HG02943 (cell line): ENCODE measurements around the gene SCAMP4.
A peak's percentile ranks its signal among the peaks of the same experiment; 100 is the strongest.
"Not testable (repeated sequence)": the region's sequence is repeated elsewhere in the genome, so short reads cannot be mapped to it uniquely, and the experiment has no call there.

Experiments
- ATAC-seq: cut with Tn5 transposase; IDR thresholded peaks from one replicate; pipeline ENCODE4 v1.9.1; 2021; ENCODE audit warnings: mild to moderate bottlenecking, low read depth, moderate library complexity; ENCODE audit not compliant: unreplicated experiment

SCAMP4 gene

DNA sequence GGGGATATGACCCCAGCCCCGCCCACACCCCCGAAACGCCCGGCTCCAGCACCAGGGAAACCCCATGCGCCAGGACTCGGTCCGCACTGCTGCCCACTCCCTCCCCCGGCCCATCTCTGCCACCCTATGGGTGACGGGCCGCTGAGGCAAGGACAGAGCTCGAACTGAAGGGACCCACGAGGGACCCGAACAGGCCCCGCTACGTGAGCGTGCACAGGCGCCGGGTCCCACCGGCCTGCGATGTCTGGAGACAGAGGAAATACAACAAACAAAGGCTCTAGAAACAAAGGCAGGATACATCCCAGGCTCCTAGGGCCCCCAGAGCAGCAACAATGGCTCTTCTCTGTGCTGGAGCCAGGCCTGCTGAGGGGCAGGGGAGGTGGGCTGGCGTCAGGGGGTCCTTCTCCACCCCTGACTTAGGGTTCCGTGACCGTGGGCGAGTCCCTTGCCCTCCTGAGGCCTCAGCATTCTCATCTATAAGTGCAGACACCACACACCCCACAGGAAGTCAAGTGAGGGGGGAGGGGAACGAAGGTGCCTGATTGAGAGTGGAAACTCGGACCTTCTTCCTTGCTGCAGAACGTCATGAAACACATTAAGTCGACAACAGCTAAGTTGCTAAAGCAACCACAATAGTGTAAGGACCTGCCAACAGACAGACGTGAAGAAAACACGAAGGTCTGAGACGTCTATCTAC, 23.0 kb upstream of the SCAMP4 start:
- no peak for ATAC-seq

- no peak for ATAC-seq
These were observed 22.2 kb upstream of the SCAMP4 start for GRCh38 chr19:1882786-1883692.

DNA sequence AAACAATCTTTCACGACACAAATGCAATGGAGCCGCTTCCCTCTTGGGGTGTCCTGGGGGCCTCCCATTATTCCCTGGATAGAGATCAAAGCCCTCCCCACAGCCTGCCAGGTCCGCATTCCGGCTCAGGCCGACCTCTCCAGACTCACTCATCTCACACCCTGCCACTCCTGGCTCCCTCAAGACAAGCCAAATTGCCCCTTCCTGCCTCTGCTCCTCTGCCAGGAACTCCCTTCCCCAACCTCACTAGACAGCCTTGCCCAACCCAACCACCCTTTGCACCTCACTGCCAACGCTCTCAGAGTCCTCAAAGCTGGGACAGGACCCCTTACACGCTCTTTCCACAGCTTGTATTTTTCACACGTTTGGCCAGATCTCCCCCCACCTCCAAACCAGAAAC, 21.4 kb upstream of the SCAMP4 start:
- no peak for ATAC-seq

DNA sequence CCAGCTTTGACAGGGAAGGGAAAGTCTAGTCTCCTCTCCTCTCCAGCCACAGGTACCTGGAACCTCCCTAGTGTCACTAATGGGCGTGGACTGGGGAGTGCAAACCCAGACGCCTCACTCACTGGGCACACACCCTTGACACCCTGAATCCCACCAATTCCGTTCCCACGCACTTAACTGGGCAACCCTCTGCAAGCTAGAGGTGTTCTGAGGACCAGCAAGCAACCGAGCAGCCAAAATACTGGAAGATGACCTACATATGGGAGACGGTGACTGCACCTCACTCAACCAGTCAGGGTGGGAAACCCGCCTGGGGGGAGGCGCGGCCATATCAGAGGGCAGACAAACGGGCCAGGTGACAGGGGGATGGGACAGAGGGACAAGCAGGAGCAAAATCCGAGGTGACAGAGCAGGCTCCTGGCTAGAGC, 20.9 kb upstream of the SCAMP4 start:
- no peak for ATAC-seq

GRCh38 chr19:1884719-1885334, 20.4 kb upstream of the SCAMP4 start:
- ATAC-seq: no peak

DNA sequence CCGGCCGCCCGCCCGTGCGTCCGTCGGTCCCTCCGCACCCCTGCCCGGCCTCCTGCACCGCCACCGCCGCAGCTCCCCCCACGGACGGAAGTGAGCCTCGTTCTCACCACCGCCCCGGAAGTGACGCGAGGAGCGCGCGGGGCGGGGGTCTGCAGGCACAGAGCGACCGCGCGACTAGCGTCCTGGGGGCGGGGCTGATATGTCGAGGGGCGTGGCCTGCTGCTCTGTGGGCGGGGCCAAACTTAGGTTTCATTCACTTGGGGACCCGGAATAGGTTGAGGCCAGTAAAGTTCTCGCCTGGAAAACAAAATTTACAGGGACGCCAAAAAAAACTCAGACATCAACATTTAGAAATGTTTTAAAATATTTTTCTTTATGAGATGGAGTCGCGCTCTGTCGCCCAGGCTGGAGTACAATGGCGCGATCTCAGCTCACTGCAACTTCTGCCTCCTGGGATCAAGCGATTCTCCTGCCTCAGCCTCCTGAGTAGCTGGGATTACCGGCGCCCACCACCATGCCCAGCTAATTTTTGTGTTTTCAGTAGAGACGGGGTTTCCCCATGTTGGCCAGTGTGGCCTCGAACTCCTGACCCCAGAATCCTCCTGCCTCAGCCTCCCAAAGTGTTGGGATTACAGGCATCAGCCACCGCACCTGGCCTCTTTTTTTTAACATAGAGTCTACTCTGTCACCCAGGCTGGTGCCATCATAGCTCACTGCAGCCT, 19.6 kb upstream of the SCAMP4 start, which contains the start of gene ABHD17A:
Gene ABHD17A (minus strand): TSS at position 99 of the 722 bp plus-strand sequence. CDS start 3,930 bp downstream, outside the sequence.
- ATAC-seq: peak; percentile 56

- ATAC-seq: not testable (repeated sequence)
These were observed 18.8 kb upstream of the SCAMP4 start for GRCh38 chr19:1886360-1886759.

- ATAC-seq: no peak
These were observed 16.8 kb upstream of the SCAMP4 start for GRCh38 chr19:1888385-1888784.

- ATAC-seq: no peak
These were observed 15.3 kb upstream of the SCAMP4 start for GRCh38 chr19:1889907-1890306.

DNA sequence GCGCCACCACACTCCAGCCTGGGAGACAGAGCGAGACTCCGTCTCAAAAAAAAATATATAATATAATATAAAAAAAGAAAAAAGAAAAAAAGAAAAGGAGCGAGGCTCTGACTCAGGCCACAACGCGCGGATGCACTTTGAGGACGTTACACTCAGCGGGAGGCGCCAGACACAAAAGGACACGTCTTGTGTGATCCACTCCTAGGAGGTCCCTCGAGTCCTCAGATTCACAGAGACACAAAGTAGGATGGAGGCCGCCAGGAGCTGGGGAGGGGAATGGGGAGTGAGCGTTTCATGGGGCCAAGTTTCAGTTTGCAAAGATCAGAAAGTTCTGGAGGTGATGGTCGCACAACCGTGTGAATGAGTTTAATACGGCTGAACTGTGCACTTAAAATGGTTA, 11.4 kb upstream of the SCAMP4 start:
- no peak for ATAC-seq

GRCh38 chr19:1896508-1896907, 8.7 kb upstream of the SCAMP4 start:
- ATAC-seq: no peak

GRCh38 chr19:1901940-1902404, 3.2 kb upstream of the SCAMP4 start:
- ATAC-seq: no peak

- ATAC-seq: no peak
These were observed 2.3 kb upstream of the SCAMP4 start for GRCh38 chr19:1902923-1903322.

DNA sequence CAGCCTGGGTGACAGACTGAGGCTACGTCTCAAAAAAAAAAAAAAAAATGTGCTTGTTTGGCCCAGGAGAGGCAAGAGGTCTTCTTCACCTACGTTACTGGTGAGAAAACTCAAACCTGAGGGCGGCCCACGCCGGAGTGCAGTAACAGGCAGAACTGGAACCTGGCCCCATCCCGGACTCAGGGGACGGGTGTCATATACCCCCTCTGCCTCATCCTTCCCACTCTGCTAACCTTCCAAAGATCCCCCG, 414 bp upstream of the SCAMP4 start:
- no peak for ATAC-seq

DNA sequence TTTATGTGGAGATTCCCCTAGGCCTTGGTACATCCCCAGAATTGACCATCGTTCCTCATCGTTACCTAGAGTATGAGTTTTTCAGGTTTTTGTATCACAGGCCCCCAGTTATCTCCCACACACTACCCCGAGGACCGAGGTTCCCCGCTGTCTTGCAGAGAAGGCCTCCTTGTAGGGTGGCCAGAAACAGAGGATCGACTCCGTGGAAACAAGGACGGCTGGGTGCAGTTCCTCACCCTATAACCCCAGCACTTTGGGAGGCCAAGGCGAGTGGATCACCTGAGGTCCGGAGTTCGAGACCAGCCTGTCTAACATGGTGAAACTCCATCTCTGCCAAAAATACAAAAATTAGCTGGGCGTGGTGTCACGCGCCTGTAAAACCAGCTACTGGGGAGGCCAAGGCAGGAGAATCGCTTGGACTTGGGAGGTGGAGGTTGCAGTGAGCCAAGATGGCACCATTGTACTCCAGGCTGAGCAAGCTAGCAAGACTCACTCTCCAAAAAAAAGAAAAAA, 720 bp downstream of the SCAMP4 start:
- ATAC-seq: no peak

DNA sequence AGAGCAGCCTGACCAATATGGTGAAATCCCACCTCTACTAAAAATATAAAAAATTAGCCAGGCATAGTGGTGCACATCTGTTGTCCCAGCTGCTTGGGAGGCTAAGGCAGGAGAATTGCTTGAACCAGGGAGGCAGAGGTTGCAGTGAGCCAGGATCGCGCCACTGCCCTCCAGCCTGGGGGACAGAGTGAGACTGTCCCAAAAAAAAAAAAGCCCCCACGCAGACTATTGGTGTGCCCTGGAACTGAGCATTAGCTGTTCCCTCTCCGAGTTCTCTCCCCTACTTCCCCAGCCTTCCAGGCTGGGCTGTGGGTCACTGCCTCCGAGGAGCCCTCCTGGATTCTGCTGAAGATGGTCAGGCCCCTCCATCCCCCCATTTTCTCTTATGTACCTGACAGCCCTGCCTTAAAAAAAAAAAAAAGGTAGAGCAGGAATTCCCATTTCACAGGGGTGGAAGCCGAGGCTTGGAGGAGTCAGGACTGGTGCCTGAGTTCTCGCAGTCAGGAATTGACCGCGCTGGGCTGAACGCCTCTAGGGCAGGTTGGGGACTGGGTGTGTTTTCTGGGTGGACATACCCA, 1.9 kb downstream of the SCAMP4 start:
- ATAC-seq: no peak

- ATAC-seq: no peak
These were observed 2.6 kb downstream of the SCAMP4 start for GRCh38 chr19:1907563-1908363.

- ATAC-seq: no peak
These were observed 3.1 kb downstream of the SCAMP4 start for GRCh38 chr19:1908364-1908678.

- ATAC-seq: no peak
These were observed 4.5 kb downstream of the SCAMP4 start for GRCh38 chr19:1909761-1910080.

DNA sequence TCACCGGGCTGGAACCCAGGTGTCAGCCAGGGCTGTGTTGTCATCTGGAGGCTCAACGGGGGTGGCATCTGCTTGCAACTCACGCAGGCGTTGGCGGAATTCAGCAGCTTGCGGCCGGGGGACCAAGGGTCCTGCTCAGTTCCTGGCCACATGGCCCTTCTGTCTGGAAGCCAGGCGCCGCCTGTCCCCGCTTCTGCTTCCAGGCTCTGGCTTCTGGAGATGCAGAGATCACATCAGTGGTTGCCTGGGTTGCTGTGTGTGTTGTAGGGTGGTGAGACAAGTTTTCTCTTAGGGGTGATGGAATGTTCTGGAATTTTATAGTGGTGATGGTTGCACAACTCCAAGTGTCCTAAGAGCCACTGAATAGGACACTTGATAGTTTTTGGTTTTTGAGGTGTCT, 5.0 kb downstream of the SCAMP4 start:
- ATAC-seq: no peak
